LNCAP (cell line): ENCODE results near the gene BORCS5.

ENCODE experiments used
- CTCF ChIP-seq: fragments of 450-650 bp; IDR thresholded peaks from 2 replicates; pipeline ENCODE4 v1.5.1; 2017; ENCODE audit warnings: mild to moderate bottlenecking

The BORCS5 gene

GRCh38 chr12:12349711-12350665 is 6.9 kb upstream of the BORCS5 start, which contains the start of gene MANSC1:
MANSC1 (minus strand) TSS chr12:12350242; CDS start chr12:12343314, 6,928 bp downstream.
- TF ChIP-seq CTCF, result peak; percentile 23; the same call in 1 of the 2 replicates

GRCh38 chr12:12350868-12351463 is 5.9 kb upstream of the BORCS5 start:
- no peak for TF ChIP-seq CTCF

DNA sequence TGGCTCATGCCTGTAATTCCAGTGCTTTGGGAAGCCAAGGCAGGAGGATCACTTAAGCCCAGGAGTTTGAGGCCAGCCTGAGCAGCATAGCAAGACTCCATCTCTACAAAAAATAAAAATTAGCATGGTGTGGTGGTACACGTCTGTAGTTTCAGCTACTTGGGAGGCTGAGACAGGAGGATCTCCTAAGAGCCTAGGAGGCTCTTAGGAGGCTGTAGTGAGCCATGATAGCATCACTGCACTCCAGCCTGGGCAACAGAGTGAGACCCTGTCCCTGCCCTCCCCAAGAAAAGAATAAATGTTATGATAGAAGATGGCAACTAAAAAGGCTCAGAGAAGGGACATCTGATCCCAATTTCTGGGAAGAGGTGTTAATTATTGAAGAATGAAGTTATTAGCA is 3.6 kb upstream of the BORCS5 start:
- no peak for TF ChIP-seq CTCF

DNA sequence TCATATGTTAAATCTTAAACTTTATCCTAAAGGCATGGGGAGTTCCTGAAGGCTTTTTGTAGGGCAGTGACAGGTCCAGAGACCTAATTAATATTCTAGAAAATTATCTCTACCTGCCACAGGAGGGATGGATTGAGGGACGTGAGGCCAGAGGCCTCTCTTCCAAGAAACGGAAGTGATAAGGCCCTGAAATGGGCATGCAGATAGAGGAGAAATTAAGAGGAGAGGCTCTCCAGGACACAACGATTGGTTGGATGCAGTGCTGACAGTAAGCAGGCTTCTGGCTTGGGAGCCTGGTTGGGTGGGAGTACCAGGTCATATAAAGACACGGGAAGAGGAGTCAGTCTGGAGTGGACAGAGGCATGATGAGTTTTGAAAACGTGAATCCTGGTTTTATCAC is 3.1 kb upstream of the BORCS5 start:
- no peak for TF ChIP-seq CTCF

DNA sequence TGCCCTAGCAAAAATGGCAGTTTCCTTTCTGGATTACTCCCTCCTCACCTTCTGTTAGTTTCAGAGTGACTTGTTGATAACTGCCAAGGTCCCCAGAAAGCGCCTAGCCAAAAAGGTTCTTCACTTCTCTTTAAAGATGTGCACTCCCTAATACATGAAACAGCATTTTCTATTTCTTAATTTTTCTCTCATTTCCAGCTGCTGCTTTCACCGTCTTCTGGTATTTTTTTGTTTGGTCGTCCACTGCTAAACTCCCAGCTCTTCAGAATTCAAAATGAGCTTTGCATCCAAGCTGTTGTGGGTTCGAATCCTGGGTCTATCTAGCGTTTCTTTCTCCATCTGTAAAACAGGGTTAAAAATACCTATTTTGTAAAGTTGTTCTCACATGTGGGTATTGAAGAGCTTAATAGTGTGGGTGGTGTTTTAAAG is 397 bp upstream of the BORCS5 start:
- TF ChIP-seq CTCF, result no peak

DNA sequence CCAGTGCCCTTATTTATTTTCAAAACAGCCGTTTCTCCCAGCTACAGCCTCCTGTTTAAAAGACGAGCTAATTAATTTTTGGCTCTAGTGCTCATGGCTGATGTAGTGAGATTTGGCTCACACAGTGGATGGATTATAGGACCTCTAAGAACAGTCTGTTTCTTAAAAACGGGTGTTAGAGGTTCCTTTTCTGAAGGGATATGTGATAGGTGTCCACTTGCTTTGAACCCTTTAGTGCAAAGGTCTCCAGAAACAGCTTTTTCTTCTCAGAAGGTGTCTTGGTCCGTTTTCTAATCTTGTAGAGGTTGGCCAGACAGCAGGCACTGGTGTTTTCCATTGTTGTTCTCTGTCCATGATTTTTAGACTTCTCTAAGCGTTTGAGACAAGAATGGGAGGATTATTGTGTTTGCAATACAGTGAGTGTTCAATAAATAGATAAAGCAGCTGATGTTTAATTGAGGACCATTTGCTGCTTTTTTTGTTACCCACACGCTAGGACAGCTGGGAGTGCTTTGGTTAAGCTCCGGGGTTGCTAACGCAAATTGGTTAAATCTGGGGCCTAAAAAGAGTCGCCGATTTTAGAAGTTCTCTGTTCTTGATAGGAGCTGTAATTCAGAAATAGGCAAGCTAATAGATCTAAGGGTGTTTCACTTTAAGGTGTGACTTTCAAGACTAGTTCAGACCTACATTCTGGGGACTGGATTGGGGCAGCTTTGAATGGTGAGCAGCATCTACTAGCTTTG is 1.0 kb downstream of the BORCS5 start:
- TF ChIP-seq CTCF, result no peak

DNA sequence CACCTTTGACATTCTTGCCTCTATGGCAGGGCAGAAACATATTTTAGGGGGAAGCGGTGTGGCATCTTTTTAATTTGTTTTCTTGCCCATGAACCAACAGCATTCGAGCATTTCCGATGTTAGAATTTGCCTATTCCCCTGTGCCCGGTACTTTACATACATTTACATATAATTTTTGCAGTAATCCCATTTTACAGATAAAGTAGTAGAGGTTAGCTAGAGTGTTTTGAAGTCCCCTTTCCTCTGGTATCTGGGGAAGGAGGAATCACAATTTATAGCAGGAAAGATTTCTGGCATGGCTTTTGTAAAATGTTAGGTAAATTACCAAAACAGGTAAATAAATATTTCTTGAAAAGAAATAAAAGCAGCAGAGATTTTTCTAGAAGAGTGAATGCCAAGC is 1.6 kb downstream of the BORCS5 start:
- no peak for TF ChIP-seq CTCF
